RWPE2 (cell line): ENCODE data around the gene PSMB7.

ENCODE experiments used
- ATAC-seq: fragments of 200-7000 bp; cut with Tn5 transposase; 3 replicates; pipeline ENCODE4 v1.9.1; 2021; ENCODE audit warnings: low read depth
- DNase-seq: peaks from one replicate; pipeline ENCODE4 v3.0.0-alpha.2; 2020; ENCODE audit warnings: low spot score
- H3K27ac ChIP-seq: fragments of 450-650 bp; 2 replicates; pipeline ENCODE4 v1.5.1; 2017; ENCODE audit warnings: mild to moderate bottlenecking; ENCODE audit not compliant: poor library complexity, severe bottlenecking
- H3K27me3 ChIP-seq: fragments of 250-450 bp; sonication (Bioruptor Pico); 2 replicates; pipeline ENCODE4 v1.5.1; 2021; ENCODE audit warnings: mild to moderate bottlenecking, moderate library complexity; ENCODE audit not compliant: insufficient read depth, poor library complexity, severe bottlenecking
- H3K36me3 ChIP-seq: fragments of 250-450 bp; sonication (Bioruptor Pico); 2 replicates; pipeline ENCODE4 v1.5.1; 2020; ENCODE audit warnings: low read depth, mild to moderate bottlenecking, moderate library complexity
- H3K4me1 ChIP-seq: fragments of 250-450 bp; sonication (Bioruptor Pico); 2 replicates; pipeline ENCODE4 v1.5.1; 2021; ENCODE audit warnings: mild to moderate bottlenecking, moderate library complexity; ENCODE audit not compliant: insufficient read depth, poor library complexity, severe bottlenecking
- H3K4me3 ChIP-seq: fragments of 250-450 bp; sonication (Bioruptor Pico); 2 replicates; pipeline ENCODE4 v1.5.1; 2021; ENCODE audit warnings: mild to moderate bottlenecking, moderate library complexity; ENCODE audit not compliant: severe bottlenecking
- H3K9me3 ChIP-seq: fragments of 250-450 bp; sonication (Bioruptor Pico); 2 replicates; pipeline ENCODE4 v1.5.1; 2021; ENCODE audit warnings: mild to moderate bottlenecking, moderate library complexity; ENCODE audit not compliant: severe bottlenecking
- TF ChIP-seq, protein P1 (sequence below): fragments of 450-650 bp; IDR thresholded peaks from one replicate; pipeline ENCODE4 v1.5.1; 2017; ENCODE audit warnings: mild to moderate bottlenecking, moderate library complexity; ENCODE audit not compliant: poor library complexity, severe bottlenecking

Gene PSMB7

DNA sequence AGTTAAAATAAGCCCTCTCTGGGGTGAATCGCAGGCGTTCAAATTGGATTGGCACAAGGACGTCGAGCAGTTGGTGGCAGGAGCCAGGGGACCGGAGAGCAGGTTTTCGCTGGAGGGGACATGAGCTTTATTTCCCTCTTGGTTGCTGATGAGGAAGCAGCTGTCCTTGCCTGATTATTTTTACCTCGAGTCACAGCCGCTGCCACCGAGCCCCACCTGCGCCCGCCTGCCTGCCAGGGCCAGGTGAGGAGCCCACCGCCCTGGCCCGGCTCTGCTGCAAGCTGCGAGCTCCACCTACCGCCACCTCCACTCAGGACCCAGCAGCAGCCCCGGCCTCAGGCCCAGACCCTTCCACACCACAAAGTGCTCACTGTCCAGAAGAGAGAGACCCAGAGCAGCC is 26.0 kb upstream of the PSMB7 start:
- no peaks in the 10 kb centered on the region for H3K36me3 ChIP-seq
- no peak for DNase-seq
- peaks cover 12% of the 10 kb centered on the region for H3K4me1 ChIP-seq
- no peak overlapping the region for H3K27ac ChIP-seq
- ATAC-seq = no peak
- H3K27me3 ChIP-seq = no peaks in the 10 kb centered on the region
- H3K9me3 ChIP-seq = no peaks in the 10 kb centered on the region
- TF ChIP-seq, protein P1, sequence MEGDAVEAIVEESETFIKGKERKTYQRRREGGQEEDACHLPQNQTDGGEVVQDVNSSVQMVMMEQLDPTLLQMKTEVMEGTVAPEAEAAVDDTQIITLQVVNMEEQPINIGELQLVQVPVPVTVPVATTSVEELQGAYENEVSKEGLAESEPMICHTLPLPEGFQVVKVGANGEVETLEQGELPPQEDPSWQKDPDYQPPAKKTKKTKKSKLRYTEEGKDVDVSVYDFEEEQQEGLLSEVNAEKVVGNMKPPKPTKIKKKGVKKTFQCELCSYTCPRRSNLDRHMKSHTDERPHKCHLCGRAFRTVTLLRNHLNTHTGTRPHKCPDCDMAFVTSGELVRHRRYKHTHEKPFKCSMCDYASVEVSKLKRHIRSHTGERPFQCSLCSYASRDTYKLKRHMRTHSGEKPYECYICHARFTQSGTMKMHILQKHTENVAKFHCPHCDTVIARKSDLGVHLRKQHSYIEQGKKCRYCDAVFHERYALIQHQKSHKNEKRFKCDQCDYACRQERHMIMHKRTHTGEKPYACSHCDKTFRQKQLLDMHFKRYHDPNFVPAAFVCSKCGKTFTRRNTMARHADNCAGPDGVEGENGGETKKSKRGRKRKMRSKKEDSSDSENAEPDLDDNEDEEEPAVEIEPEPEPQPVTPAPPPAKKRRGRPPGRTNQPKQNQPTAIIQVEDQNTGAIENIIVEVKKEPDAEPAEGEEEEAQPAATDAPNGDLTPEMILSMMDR = no peak
- H3K4me3 ChIP-seq = no peak overlapping the region

DNA sequence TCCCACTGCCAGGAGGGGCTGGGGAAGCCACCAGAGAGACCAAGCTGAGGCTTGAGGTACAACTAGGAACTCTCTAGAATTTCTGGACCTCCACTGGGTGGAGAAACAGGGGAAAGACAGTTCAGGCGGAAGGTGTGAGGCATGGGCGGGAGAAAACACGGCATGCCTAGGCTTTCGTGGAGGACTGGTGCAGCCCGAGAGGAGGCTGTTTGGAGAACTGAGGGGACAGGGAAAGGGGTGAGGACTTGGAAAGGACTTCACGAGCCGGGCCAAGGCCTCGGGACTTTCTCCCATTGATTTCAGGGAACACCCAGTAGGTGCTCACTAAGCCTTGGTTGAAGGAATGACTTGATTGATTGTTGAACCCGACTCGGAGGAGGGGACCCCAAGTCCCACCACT is 25.5 kb upstream of the PSMB7 start:
- TF ChIP-seq, protein P1 = no peak
- no peak overlapping the region for H3K4me3 ChIP-seq
- H3K27ac ChIP-seq = no peak overlapping the region
- DNase-seq (no peak), ATAC-seq (no peak)
- no peaks in the 10 kb centered on the region for H3K9me3 ChIP-seq
- H3K27me3 ChIP-seq = no peaks in the 10 kb centered on the region
- peaks cover 15% of the 10 kb centered on the region for H3K4me1 ChIP-seq
- no peaks in the 10 kb centered on the region for H3K36me3 ChIP-seq

DNA sequence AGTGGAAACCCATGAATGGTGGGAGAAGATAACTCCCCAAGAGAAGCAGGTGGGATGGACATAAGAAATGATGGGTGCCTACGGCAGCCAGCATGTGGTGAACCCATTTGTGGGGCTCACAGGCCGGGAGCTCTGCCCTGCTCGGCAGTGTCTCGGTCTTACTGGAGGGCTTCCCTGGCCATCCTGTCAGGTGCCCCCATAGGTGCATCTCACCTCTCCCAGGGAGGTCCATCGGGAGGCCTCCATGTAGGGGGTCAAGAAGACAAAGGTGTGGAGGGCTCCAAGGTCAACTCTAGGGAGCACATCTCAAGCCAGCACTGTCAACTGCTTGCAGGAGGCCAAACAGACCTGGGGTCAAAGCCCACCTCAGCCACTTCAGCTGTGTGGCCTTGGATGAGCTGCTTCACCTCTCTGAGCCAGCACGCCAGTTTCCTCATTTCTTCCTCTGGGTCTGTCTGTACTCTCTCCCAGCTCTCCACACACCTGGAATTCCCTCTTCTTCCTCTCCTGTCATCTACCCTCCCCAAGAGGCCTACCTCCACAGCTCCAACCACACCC is 24.5 kb upstream of the PSMB7 start:
- DNase-seq (no peak), ATAC-seq (no peak)
- Histone ChIP-seq H3K4me1 (peaks cover 10% of the 10 kb centered on the region), H3K27ac (no peak overlapping the region), H3K36me3 (no peaks in the 10 kb centered on the region), H3K27me3 (no peaks in the 10 kb centered on the region), H3K9me3 (no peaks in the 10 kb centered on the region), H3K4me3 (no peak overlapping the region)
- TF ChIP-seq, protein P1 = no peak

DNA sequence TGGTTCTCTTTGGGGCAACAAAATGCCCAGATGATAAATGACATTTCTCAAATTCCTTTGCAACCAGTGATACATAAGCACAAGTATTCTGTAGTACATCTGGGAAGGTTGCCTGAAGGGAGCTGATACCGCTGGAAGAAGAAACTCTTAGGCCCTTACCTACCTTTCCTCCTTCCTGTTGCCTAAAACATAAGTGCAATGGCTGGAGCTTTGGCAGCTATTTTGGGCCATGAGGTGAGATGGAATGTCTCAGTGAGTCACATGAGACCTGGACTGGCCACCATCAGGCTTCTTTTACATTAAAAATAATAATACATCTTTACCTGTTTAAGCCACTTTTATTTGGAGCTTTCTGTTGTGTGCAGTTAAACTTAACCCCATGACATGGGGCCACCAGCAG is 23.8 kb upstream of the PSMB7 start:
- no peak for DNase-seq
- no peak for ATAC-seq
- H3K27ac ChIP-seq = no peak overlapping the region
- H3K4me1 ChIP-seq = peaks cover 7% of the 10 kb centered on the region
- H3K27me3 ChIP-seq = no peaks in the 10 kb centered on the region
- H3K9me3 ChIP-seq = no peaks in the 10 kb centered on the region
- H3K4me3 ChIP-seq = no peak overlapping the region
- TF ChIP-seq, protein P1 = no peak
- H3K36me3 ChIP-seq = no peaks in the 10 kb centered on the region

DNA sequence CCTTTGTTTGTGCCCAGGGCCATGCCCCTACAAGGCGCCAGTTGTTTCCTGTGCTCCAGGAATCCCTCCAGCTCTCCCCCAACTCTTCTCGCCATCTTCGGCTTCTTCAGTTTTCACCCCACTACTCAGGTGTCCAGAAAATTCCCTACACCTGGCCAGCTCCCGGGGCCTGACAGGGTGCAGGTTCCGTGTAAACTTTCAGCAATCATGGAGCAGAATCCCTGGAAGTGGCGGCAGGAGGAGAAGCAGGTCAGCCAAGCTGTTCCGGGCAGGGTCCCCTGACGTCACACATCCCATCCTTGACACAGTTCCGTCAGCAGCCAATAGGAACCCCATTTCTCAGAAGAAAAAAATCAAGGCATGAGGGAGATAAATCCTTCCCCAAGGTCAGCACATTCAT is 22.8 kb upstream of the PSMB7 start:
- H3K4me3 ChIP-seq = no peak overlapping the region
- no peaks in the 10 kb centered on the region for H3K27me3 ChIP-seq
- no peaks in the 10 kb centered on the region for H3K9me3 ChIP-seq
- H3K4me1 ChIP-seq = peaks cover 7% of the 10 kb centered on the region
- H3K27ac ChIP-seq = no peak overlapping the region
- no peaks in the 10 kb centered on the region for H3K36me3 ChIP-seq
- ATAC-seq (no peak), DNase-seq (no peak)
- TF ChIP-seq, protein P1 = no peak
